Endothelial cell of umbilical vein (primary cell): Measurements from ENCODE around the gene GATM. TPM values are rescaled to one million over a fixed set of nuclear protein-coding genes. Genes with fewer than 3 reads are reported as not detected.

ENCODE experiments used
- BruUV-seq: library from RNA; stranded (reverse); fragments of 400-500 nt; replicated peaks from 2 replicates; lab custom pipeline; 2021; lab: Mats Ljungman, UMichigan
- CTCF ChIA-PET: fragments of 300-600, 350-600 bp; sonication (Branson Sonifier 250); formaldehyde crosslinking; loops from one replicate; lab custom pipeline; 2021; ENCODE audit warnings: antibody characterized with exemption, inconsistent platforms; lab: Charles Lee
- POLR2A ChIA-PET: fragments of 300-600, 350-600 bp; sonication (Branson Sonifier 250); formaldehyde crosslinking; loops from one replicate; lab custom pipeline; 2021; ENCODE audit warnings: antibody characterized with exemption, inconsistent platforms; lab: Charles Lee
- DNase-seq: peaks from one replicate; pipeline ENCODE4 v3.0.0-alpha.2; 2011; ENCODE audit warnings: low read depth, low spot score
- FAIRE-seq: peaks from 2 replicates; lab custom pipeline; 2011; peaks lifted over from hg19 to GRCh38; lab: Jason Lieb, UNC
- H2AFZ ChIP-seq: 2 replicates; pipeline ENCODE4 v1.6.0; 2012; ENCODE audit warnings: low read depth, low read length, control low read depth, inconsistent platforms
- H3K27ac ChIP-seq: 2 replicates; pipeline ENCODE4 v1.5.1; 2011; ENCODE audit warnings: low read depth, mild to moderate bottlenecking, control low read depth, low read length, moderate library complexity; ENCODE audit not compliant: insufficient read depth
- H3K27me3 ChIP-seq, 2 experiments: 2 replicates each; pipeline versions ENCODE4 v1.6.0 to v1.6.1; 2011; ENCODE audit warnings: low read length in 2 of 2, mixed read lengths in 1 of 2; ENCODE audit not compliant: control insufficient read depth in 2 of 2, insufficient read depth in 2 of 2
- H3K36me3 ChIP-seq, 2 experiments: 2 replicates in 1 of 2; 3 replicates in 1 of 2; pipeline ENCODE4 v1.5.1; 2011; ENCODE audit warnings: low read length in 2 of 2, mild to moderate bottlenecking in 1 of 2, moderate library complexity in 1 of 2; ENCODE audit not compliant: control insufficient read depth in 2 of 2, insufficient read depth in 2 of 2; ENCODE audit errors: extremely low read depth in 1 of 2
- H3K4me1 ChIP-seq: 3 replicates; pipeline ENCODE4 v1.5.1; 2011; ENCODE audit warnings: mild to moderate bottlenecking, low read length; ENCODE audit not compliant: control insufficient read depth, insufficient read depth; ENCODE audit errors: extremely low read depth
- H3K4me2 ChIP-seq: 2 replicates; pipeline ENCODE4 v1.6.1; 2011; ENCODE audit warnings: low read length, control low read depth, mixed read lengths; ENCODE audit not compliant: insufficient read depth
- H3K4me3 ChIP-seq, 3 experiments: fragments of 200-600 bp in 1 of 3; sonication (generic), shearing (Covaris generic) in 1 of 3; replicated peaks in 1 of 3; 2 replicates each; pipeline ENCODE4 v1.5.1; 2011 to 2016; ENCODE audit warnings: control low read depth in 3 of 3, low read length in 3 of 3, mild to moderate bottlenecking in 2 of 3, inconsistent platforms in 1 of 3, low read depth in 1 of 3, moderate library complexity in 1 of 3; ENCODE audit not compliant: insufficient read depth in 1 of 3
- H3K79me2 ChIP-seq: 2 replicates; pipeline ENCODE4 v1.6.0; 2012; ENCODE audit warnings: low read length, inconsistent platforms; ENCODE audit not compliant: control insufficient read depth, insufficient read depth
- H3K9ac ChIP-seq: replicated peaks from 2 replicates; pipeline ENCODE3; 2011; ENCODE audit warnings: low read length, control low read depth; ENCODE audit not compliant: insufficient read depth; ENCODE audit errors: extremely low read depth
- H3K9me1 ChIP-seq: replicated peaks from 3 replicates; pipeline ENCODE4 v1.6.0; 2011; ENCODE audit warnings: mild to moderate bottlenecking, low read length; ENCODE audit not compliant: control insufficient read depth, insufficient read depth; ENCODE audit errors: extremely low read depth
- H3K9me3 ChIP-seq: replicated peaks from 2 replicates; pipeline ENCODE4 v1.5.1; 2012; ENCODE audit warnings: low read length, inconsistent platforms; ENCODE audit not compliant: control insufficient read depth, insufficient read depth
- H4K20me1 ChIP-seq: replicated peaks from 2 replicates; pipeline ENCODE3; 2011; ENCODE audit warnings: mild to moderate bottlenecking, low read length; ENCODE audit not compliant: control insufficient read depth, insufficient read depth; ENCODE audit errors: extremely low read depth
- EZH2 ChIP-seq: IDR thresholded peaks from 2 replicates; pipeline ENCODE4 v1.6.1; 2012; ENCODE audit warnings: borderline replicate concordance, low read depth, mild to moderate bottlenecking, moderate library complexity, low read length, inconsistent platforms; ENCODE audit not compliant: severe bottlenecking
- FOS ChIP-seq: IDR thresholded peaks from 2 replicates; pipeline ENCODE4 v1.6.1; 2011; ENCODE audit warnings: mild to moderate bottlenecking, low read length, moderate library complexity, borderline replicate concordance; ENCODE audit not compliant: insufficient read depth
- GATA2 ChIP-seq: IDR thresholded peaks from 2 replicates; pipeline ENCODE4 v1.7.0; 2011; ENCODE audit warnings: low read depth, mild to moderate bottlenecking, moderate library complexity, mixed read lengths, low read length; ENCODE audit not compliant: insufficient read length, insufficient read depth
- JUN ChIP-seq: IDR thresholded peaks from 2 replicates; pipeline ENCODE4 v1.6.1; 2011; ENCODE audit warnings: borderline replicate concordance, low read depth; ENCODE audit not compliant: insufficient read length, insufficient read depth
- MYC ChIP-seq: IDR thresholded peaks from one replicate; pipeline ENCODE4 v1.6.1; 2011; ENCODE audit warnings: mild to moderate bottlenecking, low read depth, low read length
- POLR2A ChIP-seq: IDR thresholded peaks from 2 replicates; pipeline ENCODE4 v1.6.1; 2012; ENCODE audit warnings: low read depth, mild to moderate bottlenecking, control low read depth, low read length
- POLR2AphosphoS5 ChIP-seq: IDR thresholded peaks from 2 replicates; pipeline ENCODE4 v1.6.1; 2012; ENCODE audit warnings: low read depth, mild to moderate bottlenecking, control low read depth, low read length, moderate library complexity; ENCODE audit not compliant: insufficient read depth
- dilution Hi-C: fragments of 300-500 bp; cut with MboI; formaldehyde crosslinking; loops from one replicate; pipeline ENCODE4 v1.15.0; 2019; ENCODE audit warnings: low sequenced_read_pairs; ENCODE audit not compliant: extremely low pct_ligation_motif_present
- intact Hi-C: fragments of 100-400 bp; cut with micrococcal nuclease; formaldehyde crosslinking; loops from one replicate; pipeline ENCODE4 v1.10.0; 2022
- polyA plus RNA-seq, 4 experiments: library from polyadenylated mRNA; depleted of rRNA in 3 of 4; stranded (reverse) in 3 of 4; unstranded in 1 of 4; fragments of >200 nt; gene quantifications; 2 replicates each; pipeline versions ENCODE4 v1.2.1 to v1.2.3, GENCODE V29; 2011 to 2012; ENCODE audit warnings: missing spikeins in 1 of 4
- total RNA-seq: library from RNA; stranded (reverse); gene quantifications from 2 replicates; pipeline ENCODE4 v1.2.3, GENCODE V29; 2021
- TF ChIP-seq, protein P1 (sequence below): IDR thresholded peaks from 2 replicates; pipeline ENCODE4 v1.6.1; 2011; ENCODE audit not compliant: insufficient read depth, insufficient read length
- TF ChIP-seq, protein P2 (sequence below), 2 donors: IDR thresholded peaks; 1 replicate in 1 of 2; 2 replicates in 1 of 2; pipeline ENCODE4 v1.5.1; 2011; ENCODE audit warnings: low read length in 2 of 2, mild to moderate bottlenecking in 2 of 2, moderate library complexity in 2 of 2, control low read depth in 1 of 2, inconsistent platforms in 1 of 2, low read depth in 1 of 2; ENCODE audit not compliant: insufficient read depth in 1 of 2; ENCODE audit errors: extremely low read depth in 1 of 2

The GATM gene
- total and polyA plus RNA-seq, 2 donors (not counting 3 experiments of a cell fraction or from before 2014, with no cell fraction given), result 0.21 to 0.60 TPM

DNA sequence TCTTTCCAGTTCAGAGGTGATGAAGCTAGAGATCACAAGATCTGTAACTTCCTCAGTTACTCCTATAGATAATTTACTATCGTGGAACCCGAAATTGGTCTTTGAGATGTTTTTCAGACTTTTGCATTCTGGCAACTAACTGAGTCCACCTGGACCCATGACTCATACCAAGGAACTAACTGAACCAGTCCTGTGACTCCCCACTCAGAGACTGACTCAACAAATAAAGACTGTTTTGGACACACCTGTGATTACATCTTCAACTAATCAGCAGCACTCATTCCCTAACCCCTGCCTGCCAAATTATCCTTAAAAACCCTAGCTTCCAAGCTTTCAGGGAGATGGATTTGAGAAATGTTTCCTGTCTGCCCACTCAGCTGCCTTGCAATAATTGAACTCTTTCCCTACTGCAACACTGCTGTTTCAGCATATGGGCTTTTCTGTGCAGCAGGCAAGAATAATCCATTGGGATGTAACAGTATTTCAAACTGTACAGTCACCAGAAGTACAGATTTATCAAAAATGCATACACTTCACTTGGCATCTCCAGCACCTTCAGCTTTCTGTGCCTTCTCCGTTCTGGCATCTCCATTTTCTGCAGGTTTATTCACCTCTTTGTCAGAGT is 57.7 kb downstream of the GATM start:
- no peaks in the 10 kb centered on the region for H3K27me3 ChIP-seq
- FAIRE-seq (no peak), DNase-seq (no peak)
- no peak overlapping the region for H3K4me3 ChIP-seq
- H3K4me1 ChIP-seq, result no peaks in the 10 kb centered on the region
- H3K9me3 ChIP-seq, result no peaks in the 10 kb centered on the region
- BruUV-seq, result no TSS peak
- no peaks in the 10 kb centered on the region for H3K36me3 ChIP-seq
- no peaks in the 10 kb centered on the region for H4K20me1 ChIP-seq
- no peak overlapping the region for H3K4me2 ChIP-seq
- H3K9ac ChIP-seq, result no peak overlapping the region
- dilution Hi-C loops (no loop called here), intact Hi-C loops (no loop called here)
- ChIA-PET CTCF (interaction anchor here (1.4 kb wide), 1 partner anchor 158 kb away, joined by 5 read pairs; no protein-coding TSS in a partner anchor), POLR2A (no interaction called here)
- H3K27ac ChIP-seq, result no peak overlapping the region
- H3K9me1 ChIP-seq, result no peaks in the 10 kb centered on the region
- H2AFZ ChIP-seq, result no peak overlapping the region
- TF ChIP-seq, protein P1, sequence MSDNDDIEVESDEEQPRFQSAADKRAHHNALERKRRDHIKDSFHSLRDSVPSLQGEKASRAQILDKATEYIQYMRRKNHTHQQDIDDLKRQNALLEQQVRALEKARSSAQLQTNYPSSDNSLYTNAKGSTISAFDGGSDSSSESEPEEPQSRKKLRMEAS, result no peak
- TF ChIP-seq, protein P2, sequence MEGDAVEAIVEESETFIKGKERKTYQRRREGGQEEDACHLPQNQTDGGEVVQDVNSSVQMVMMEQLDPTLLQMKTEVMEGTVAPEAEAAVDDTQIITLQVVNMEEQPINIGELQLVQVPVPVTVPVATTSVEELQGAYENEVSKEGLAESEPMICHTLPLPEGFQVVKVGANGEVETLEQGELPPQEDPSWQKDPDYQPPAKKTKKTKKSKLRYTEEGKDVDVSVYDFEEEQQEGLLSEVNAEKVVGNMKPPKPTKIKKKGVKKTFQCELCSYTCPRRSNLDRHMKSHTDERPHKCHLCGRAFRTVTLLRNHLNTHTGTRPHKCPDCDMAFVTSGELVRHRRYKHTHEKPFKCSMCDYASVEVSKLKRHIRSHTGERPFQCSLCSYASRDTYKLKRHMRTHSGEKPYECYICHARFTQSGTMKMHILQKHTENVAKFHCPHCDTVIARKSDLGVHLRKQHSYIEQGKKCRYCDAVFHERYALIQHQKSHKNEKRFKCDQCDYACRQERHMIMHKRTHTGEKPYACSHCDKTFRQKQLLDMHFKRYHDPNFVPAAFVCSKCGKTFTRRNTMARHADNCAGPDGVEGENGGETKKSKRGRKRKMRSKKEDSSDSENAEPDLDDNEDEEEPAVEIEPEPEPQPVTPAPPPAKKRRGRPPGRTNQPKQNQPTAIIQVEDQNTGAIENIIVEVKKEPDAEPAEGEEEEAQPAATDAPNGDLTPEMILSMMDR (IDR thresholded peaks at IDR 0.05; ENCODE audit: extremely low read depth in 1 of 2, insufficient read depth in 1 of 2, low read depth in 1 of 2, low read length in 2 of 2), result no peak
- TF ChIP-seq EZH2 (no peak), GATA2 (no peak), POLR2AphosphoS5 (no peak), FOS (no peak), POLR2A (no peak), JUN (no peak), MYC (no peak)
- no peaks in the 10 kb centered on the region for H3K79me2 ChIP-seq
